Measurements from ENCODE around the gene IRGC. TPM values are rescaled to one million over a fixed set of nuclear protein-coding genes. Genes with fewer than 3 reads are reported as not detected.

IRGC gene
- total RNA-seq, 4 donors from 2014 or later, result not detected

DNA sequence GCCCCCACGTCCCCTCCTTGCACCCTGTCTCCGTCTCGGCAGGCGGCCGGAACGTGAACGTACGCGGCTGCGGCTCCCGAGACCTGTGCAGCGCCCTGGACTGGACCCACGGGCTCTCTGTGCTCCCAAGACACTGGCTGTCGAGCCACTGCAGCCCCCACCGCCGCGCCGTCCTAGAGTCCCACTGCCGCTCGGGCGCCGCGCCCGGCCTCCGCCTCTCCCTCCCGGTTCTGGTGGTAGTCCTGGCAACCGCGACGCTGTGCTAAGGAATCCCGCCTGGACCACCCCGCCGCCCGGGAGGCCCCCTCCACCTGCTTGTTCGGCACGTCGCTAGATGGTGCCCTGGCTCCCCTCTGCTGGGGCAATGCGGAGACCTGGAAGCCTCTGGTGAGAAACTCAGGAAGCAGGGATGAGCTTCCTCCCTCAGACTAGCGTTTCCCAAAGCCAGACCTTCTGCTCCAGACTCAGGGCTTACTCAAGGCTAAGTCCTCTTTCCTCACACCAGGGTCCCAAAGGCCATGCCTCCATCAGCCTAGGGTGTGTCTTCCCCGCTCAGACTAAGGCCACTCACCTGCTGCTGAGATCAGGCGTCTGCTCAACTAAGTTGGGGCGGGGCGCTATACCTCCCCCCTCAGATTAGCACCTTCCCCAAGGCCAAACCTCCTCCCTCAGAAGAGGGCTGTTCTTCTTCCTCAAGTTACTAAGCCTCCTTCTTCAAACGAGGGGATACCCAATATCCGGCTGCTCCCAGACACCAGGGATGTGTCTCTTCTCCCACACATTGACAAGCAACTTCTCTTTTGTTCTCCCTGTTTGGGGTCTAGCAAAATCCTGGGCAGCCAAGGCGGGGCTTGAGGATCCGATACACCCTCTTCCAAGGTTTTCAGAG, 16.1 kb upstream of the IRGC start:
- H3K36me3 ChIP-seq, result no peaks in the 10 kb centered on the region
- WGBS, result 24% methylated on average over 29 of the region's 46 CpGs
- peak overlapping the region; percentile 39 for H3K4me3 ChIP-seq
- no peaks in the 10 kb centered on the region for H3K27me3 ChIP-seq
- peak in 1 of 2 donors; percentile 71 for DNase-seq (ENCODE audit: low spot score in 2 of 2)
- no peak overlapping the region for H3K27ac ChIP-seq
- no peaks in the 10 kb centered on the region for H3K9me3 ChIP-seq
- H3K4me1 ChIP-seq, result peaks cover 22% of the 10 kb centered on the region
- no peak for TF ChIP-seq POLR2AphosphoS5 (IDR thresholded peaks at IDR 0.05)
- TF ChIP-seq, protein P1, sequence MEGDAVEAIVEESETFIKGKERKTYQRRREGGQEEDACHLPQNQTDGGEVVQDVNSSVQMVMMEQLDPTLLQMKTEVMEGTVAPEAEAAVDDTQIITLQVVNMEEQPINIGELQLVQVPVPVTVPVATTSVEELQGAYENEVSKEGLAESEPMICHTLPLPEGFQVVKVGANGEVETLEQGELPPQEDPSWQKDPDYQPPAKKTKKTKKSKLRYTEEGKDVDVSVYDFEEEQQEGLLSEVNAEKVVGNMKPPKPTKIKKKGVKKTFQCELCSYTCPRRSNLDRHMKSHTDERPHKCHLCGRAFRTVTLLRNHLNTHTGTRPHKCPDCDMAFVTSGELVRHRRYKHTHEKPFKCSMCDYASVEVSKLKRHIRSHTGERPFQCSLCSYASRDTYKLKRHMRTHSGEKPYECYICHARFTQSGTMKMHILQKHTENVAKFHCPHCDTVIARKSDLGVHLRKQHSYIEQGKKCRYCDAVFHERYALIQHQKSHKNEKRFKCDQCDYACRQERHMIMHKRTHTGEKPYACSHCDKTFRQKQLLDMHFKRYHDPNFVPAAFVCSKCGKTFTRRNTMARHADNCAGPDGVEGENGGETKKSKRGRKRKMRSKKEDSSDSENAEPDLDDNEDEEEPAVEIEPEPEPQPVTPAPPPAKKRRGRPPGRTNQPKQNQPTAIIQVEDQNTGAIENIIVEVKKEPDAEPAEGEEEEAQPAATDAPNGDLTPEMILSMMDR (IDR thresholded peaks at IDR 0.05), result no peak
- TF ChIP-seq POLR2A (IDR thresholded peaks at IDR 0.05), result no peak
- no peak for TF ChIP-seq EP300 (IDR thresholded peaks at IDR 0.05)

DNA sequence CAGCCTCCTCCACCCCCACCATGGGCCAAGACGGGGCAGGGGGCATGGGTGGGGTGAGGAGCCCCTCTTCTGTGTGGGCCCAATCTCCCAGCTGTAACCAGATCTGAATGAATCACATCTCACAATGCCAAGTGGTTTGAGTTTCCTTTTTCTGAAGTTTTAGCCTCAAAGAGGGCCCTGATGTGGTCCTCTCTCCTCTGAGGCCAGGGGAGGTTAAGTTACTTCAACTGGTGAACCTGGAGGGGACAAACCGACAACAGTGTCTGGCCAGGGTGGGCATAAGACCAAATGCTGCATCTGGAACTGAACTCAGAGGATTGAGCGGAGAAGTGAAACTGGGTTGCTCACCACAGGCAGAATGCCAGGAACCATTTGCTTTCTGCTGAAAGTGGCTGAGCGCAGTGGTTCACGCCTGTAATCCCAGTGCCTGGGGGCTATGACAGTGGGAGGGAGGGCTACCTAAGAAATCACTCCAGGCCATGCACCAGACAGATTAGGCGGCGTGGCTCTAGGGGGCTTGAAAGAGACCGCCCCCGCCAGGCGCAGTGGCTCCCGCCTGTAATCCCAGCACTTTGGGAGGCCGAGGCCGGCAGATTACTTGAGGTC, 15.4 kb upstream of the IRGC start:
- no peaks in the 10 kb centered on the region for H3K27me3 ChIP-seq
- peaks cover 22% of the 10 kb centered on the region for H3K4me1 ChIP-seq
- DNase-seq (ENCODE audit: low spot score in 2 of 2), result peak in 1 of 2 donors; percentile 77
- H3K27ac ChIP-seq, result peak overlapping the region; percentile 57
- no peaks in the 10 kb centered on the region for H3K9me3 ChIP-seq
- no peaks in the 10 kb centered on the region for H3K36me3 ChIP-seq
- whole genome bisulfite sequencing, result 31% methylated on average over 8 of the region's 13 CpGs
- TF ChIP-seq POLR2AphosphoS5 (IDR thresholded peaks at IDR 0.05), result no peak
- TF ChIP-seq, protein P1 (IDR thresholded peaks at IDR 0.05), result no peak
- TF ChIP-seq POLR2A (IDR thresholded peaks at IDR 0.05), result no peak
- no peak for TF ChIP-seq EP300 (IDR thresholded peaks at IDR 0.05)
- peak overlapping the region; percentile 34 for H3K4me3 ChIP-seq

DNA sequence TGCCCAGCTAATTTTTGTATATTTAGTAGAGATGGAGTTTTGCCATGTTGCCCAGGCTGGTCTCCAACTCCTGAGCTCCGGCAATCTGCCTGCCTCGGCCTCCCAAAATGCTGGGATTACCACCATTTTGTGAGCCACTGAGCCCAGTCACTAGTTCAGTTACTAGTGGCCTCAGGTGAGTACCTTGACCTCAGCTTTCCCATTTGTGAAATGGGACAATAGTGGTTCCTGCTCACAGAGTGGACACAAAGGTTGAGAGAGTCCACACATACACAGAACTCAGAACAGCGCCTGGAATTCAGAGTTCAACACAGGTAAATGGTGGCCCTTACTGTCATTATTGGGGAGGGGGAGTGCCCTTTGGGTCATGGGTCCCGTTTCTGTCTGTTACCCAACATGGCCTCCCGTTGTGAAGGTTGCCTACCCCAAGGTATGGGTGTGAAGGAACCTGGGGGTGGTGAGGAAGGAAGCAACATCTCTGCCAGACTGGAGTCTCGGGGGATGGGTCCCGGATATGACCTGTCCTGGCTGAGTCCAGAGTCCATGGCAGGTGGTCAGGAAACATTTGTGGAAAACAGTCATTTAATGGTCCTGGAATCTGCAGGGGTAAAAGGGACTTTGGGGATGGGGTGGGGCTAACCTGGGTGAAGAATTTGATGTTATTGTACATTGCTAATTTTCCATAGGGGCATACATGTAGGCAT, 11.7 kb upstream of the IRGC start:
- no peaks in the 10 kb centered on the region for H3K27me3 ChIP-seq
- no peak overlapping the region for H3K4me3 ChIP-seq
- WGBS, result 80% methylated on average over 5 of the region's 7 CpGs
- H3K36me3 ChIP-seq, result no peaks in the 10 kb centered on the region
- TF ChIP-seq EP300 (IDR thresholded peaks at IDR 0.05), result no peak
- TF ChIP-seq, protein P1 (IDR thresholded peaks at IDR 0.05), result no peak
- no peak for TF ChIP-seq POLR2AphosphoS5 (IDR thresholded peaks at IDR 0.05)
- TF ChIP-seq POLR2A (IDR thresholded peaks at IDR 0.05), result no peak
- no peaks in the 10 kb centered on the region for H3K9me3 ChIP-seq
- H3K27ac ChIP-seq, result no peak overlapping the region
- peaks cover 21% of the 10 kb centered on the region for H3K4me1 ChIP-seq
- no peak for DNase-seq (ENCODE audit: low spot score in 2 of 2)

GRCh38 chr19:43705729-43706128, 10.1 kb upstream of the IRGC start:
- DNase-seq (ENCODE audit: low spot score in 2 of 2), result no peak
- Histone ChIP-seq H3K27me3 (no peaks in the 10 kb centered on the region), H3K4me1 (peaks cover 7% of the 10 kb centered on the region), H3K9me3 (no peaks in the 10 kb centered on the region), H3K36me3 (no peaks in the 10 kb centered on the region), H3K4me3 (no peak overlapping the region), H3K27ac (no peak overlapping the region)
- WGBS, result 73% methylated on average over 6 of the region's 6 CpGs
- TF ChIP-seq EP300 (IDR thresholded peaks at IDR 0.05), result no peak
- no peak for TF ChIP-seq POLR2AphosphoS5 (IDR thresholded peaks at IDR 0.05)
- TF ChIP-seq, protein P1 (IDR thresholded peaks at IDR 0.05), result no peak
- TF ChIP-seq POLR2A (IDR thresholded peaks at IDR 0.05), result no peak

Data from suprapubic skin (tissue), 4 donors.